Keratinocyte (primary cell): ENCODE results near the gene ARHGEF28. TPM values are rescaled to one million over a fixed set of nuclear protein-coding genes. Genes with fewer than 3 reads are reported as not detected.

Experiments
- DNase-seq: peaks from one replicate; pipeline ENCODE4 v3.0.0-alpha.2; 2011; ENCODE audit warnings: low read depth, missing footprints, low spot score
- FAIRE-seq: peaks from 2 replicates; lab custom pipeline; 2011; peaks lifted over from hg19 to GRCh38; lab: Jason Lieb, UNC
- H2AFZ ChIP-seq: 2 replicates; pipeline ENCODE4 v1.6.0; 2012; ENCODE audit warnings: low read length, control low read depth, inconsistent platforms; ENCODE audit not compliant: control insufficient read depth
- H3K27ac ChIP-seq: 2 replicates; pipeline ENCODE4 v1.5.1; 2011; ENCODE audit warnings: low read length; ENCODE audit not compliant: control insufficient read depth, insufficient read depth
- H3K27me3 ChIP-seq: 3 replicates; pipeline ENCODE4 v1.6.0; 2011; ENCODE audit warnings: low read length; ENCODE audit not compliant: control insufficient read depth, insufficient read depth; ENCODE audit errors: extremely low read depth
- H3K36me3 ChIP-seq, 2 experiments: 2 replicates in 1 of 2; 3 replicates in 1 of 2; pipeline ENCODE4 v1.5.1; 2011; ENCODE audit warnings: low read length in 2 of 2, mild to moderate bottlenecking in 1 of 2; ENCODE audit not compliant: control insufficient read depth in 2 of 2, insufficient read depth in 2 of 2; ENCODE audit errors: extremely low read depth in 1 of 2
- H3K4me1 ChIP-seq: 3 replicates; pipeline ENCODE4 v1.5.1; 2011; ENCODE audit warnings: low read length; ENCODE audit not compliant: control insufficient read depth, insufficient read depth; ENCODE audit errors: extremely low read depth
- H3K4me2 ChIP-seq: 3 replicates; pipeline ENCODE4 v1.6.0; 2011; ENCODE audit warnings: low read depth, low read length; ENCODE audit not compliant: control insufficient read depth, insufficient read depth; ENCODE audit errors: extremely low read depth
- H3K4me3 ChIP-seq, 3 experiments: fragments of 200-600 bp in 1 of 3; sonication (generic) in 1 of 3; 2 replicates in 2 of 3; 3 replicates in 1 of 3; pipeline ENCODE4 v1.5.1; 2011 to 2016; ENCODE audit warnings: low read length in 3 of 3, mild to moderate bottlenecking in 3 of 3, control low read depth in 2 of 3, inconsistent platforms in 1 of 3, low read depth in 1 of 3, mixed read lengths in 1 of 3, mixed run types in 1 of 3, moderate library complexity in 1 of 3; ENCODE audit not compliant: control insufficient read depth in 2 of 3, insufficient read depth in 2 of 3; ENCODE audit errors: extremely low read depth in 1 of 3
- H3K79me2 ChIP-seq: 2 replicates; pipeline ENCODE4 v1.6.0; 2012; ENCODE audit warnings: low read length; ENCODE audit not compliant: control insufficient read depth, insufficient read depth
- H3K9ac ChIP-seq: 3 replicates; pipeline ENCODE4 v1.6.0; 2011; ENCODE audit warnings: low read length; ENCODE audit not compliant: control insufficient read depth, insufficient read depth; ENCODE audit errors: extremely low read depth
- H3K9me1 ChIP-seq: 3 replicates; pipeline ENCODE4 v1.6.0; 2011; ENCODE audit warnings: low read length; ENCODE audit not compliant: control insufficient read depth, insufficient read depth; ENCODE audit errors: extremely low read depth
- H3K9me3 ChIP-seq: 2 replicates; pipeline ENCODE4 v1.5.1; 2012; ENCODE audit warnings: low read depth, low read length; ENCODE audit not compliant: control insufficient read depth
- H4K20me1 ChIP-seq: 3 replicates; pipeline ENCODE4 v1.6.0; 2011; ENCODE audit warnings: low read length; ENCODE audit not compliant: control insufficient read depth, insufficient read depth; ENCODE audit errors: extremely low read depth
- EZH2 ChIP-seq: IDR thresholded peaks from one replicate; pipeline ENCODE4 v1.6.1; 2012; ENCODE audit warnings: inconsistent platforms, mild to moderate bottlenecking, low read length, moderate library complexity
- dilution Hi-C: fragments of 300-500 bp; cut with MboI; formaldehyde crosslinking; loops from one replicate; pipeline ENCODE4 v1.7.0; 2020; ENCODE audit warnings: low sequenced_read_pairs; ENCODE audit not compliant: extremely low pct_ligation_motif_present
- polyA plus RNA-seq, 5 experiments: library from polyadenylated mRNA; depleted of rRNA in 3 of 5; stranded (reverse) in 3 of 5; stranded (forward) in 1 of 5; unstranded in 1 of 5; fragments of >200 nt; gene quantifications; 1 replicate in 1 of 5; 2 replicates in 3 of 5; 3 replicates in 1 of 5; pipeline versions ENCODE4 v1.2.1 to v1.2.3, GENCODE V29; 2011 to 2012; ENCODE audit warnings: missing spikeins in 2 of 5, low read depth in 1 of 5, low replicate concordance in 1 of 5
- TF ChIP-seq, protein P1 (sequence below), 3 experiments: IDR thresholded peaks in 1 of 3; conservative IDR thresholded peaks in 1 of 3; optimal IDR thresholded peaks in 1 of 3; 2 replicates in 2 of 3; 3 replicates in 1 of 3; pipeline versions ENCODE3 to v1.5.1; 2011; ENCODE audit warnings: low read length in 3 of 3, mild to moderate bottlenecking in 3 of 3, moderate library complexity in 2 of 3, control low read depth in 1 of 3, inconsistent platforms in 1 of 3; ENCODE audit not compliant: insufficient read depth in 2 of 3; ENCODE audit errors: extremely low read depth in 1 of 3

ARHGEF28 gene
- polyA plus RNA-seq, 1 donor (not counting 4 experiments of a cell fraction or from before 2014, with no cell fraction given), result 31.6 TPM

DNA sequence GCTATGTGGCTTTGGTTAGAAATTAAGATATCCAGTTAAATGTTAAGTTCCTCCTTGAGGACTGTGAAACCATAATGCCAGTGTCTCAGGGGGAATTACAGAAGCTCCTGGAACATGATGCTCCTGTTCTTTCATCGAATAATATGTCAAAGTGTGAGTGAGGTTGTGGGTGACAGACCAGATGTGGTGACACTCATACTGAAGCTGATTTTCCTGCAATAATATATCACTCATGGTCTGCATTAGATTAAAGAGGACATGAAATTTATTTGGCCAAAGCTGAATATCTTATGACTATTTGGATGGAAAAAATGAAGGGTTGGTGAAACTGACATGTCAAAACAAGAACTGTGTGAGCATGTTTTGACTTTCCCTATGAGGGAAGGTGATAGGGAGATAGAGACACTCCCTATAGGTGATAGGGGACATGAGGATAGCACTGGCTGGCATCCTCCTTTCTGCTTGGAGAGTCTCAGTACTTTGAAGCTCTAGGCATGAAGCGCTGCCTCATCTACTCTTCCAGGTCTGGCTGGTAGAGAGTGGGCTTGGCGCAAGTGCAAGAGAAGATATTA lies 173.5 kb downstream of the ARHGEF28 start:
- no peaks in the 10 kb centered on the region for H4K20me1 ChIP-seq
- H3K9me1 ChIP-seq, result no peaks in the 10 kb centered on the region
- H3K4me3 ChIP-seq, result no peak overlapping the region
- H2AFZ ChIP-seq, result no peak overlapping the region
- H3K9ac ChIP-seq, result no peak overlapping the region
- no peak for DNase-seq
- H3K27me3 ChIP-seq, result no peaks in the 10 kb centered on the region
- TF ChIP-seq, protein P1, sequence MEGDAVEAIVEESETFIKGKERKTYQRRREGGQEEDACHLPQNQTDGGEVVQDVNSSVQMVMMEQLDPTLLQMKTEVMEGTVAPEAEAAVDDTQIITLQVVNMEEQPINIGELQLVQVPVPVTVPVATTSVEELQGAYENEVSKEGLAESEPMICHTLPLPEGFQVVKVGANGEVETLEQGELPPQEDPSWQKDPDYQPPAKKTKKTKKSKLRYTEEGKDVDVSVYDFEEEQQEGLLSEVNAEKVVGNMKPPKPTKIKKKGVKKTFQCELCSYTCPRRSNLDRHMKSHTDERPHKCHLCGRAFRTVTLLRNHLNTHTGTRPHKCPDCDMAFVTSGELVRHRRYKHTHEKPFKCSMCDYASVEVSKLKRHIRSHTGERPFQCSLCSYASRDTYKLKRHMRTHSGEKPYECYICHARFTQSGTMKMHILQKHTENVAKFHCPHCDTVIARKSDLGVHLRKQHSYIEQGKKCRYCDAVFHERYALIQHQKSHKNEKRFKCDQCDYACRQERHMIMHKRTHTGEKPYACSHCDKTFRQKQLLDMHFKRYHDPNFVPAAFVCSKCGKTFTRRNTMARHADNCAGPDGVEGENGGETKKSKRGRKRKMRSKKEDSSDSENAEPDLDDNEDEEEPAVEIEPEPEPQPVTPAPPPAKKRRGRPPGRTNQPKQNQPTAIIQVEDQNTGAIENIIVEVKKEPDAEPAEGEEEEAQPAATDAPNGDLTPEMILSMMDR (optimal IDR thresholded peaks at IDR 0.05 in 1 of 3, IDR thresholded peaks at IDR 0.05 in 1 of 3, conservative IDR thresholded peaks at IDR 0.05 in 1 of 3; ENCODE audit: extremely low read depth in 1 of 3, insufficient read depth in 2 of 3, low read length in 3 of 3), result no peak
- TF ChIP-seq EZH2, result no peak
- dilution Hi-C loops, result no loop called here
- H3K36me3 ChIP-seq, result peaks cover 10 to 23% of the 10 kb centered on the region in 2 experiments
- no peaks in the 10 kb centered on the region for H3K79me2 ChIP-seq
- H3K4me1 ChIP-seq, result peaks cover 24% of the 10 kb centered on the region
- FAIRE-seq, result peak; percentile 60
- H3K9me3 ChIP-seq, result no peaks in the 10 kb centered on the region
- H3K4me2 ChIP-seq, result no peak overlapping the region
- H3K27ac ChIP-seq, result no peak overlapping the region

DNA sequence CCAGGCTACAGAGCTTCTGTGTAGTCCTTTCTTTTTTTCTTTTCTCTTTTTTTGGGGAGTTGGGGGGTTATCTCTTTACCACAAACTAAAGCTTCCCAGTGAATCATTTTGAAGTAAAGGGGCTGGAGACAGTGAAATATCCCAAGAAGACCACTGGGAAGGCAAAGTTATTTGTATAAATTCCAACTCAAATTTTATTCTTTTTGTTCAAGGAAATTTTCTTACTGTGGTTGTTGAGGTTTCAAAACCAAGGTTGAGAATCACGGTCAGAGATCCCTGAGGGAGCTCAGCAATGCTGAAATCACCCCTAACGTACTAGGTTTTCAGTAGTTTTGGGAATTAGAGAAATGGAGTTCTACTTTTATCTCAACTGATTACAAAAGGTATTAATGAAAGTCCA lies 175.7 kb downstream of the ARHGEF28 start:
- H3K4me1 ChIP-seq, result peaks cover 14% of the 10 kb centered on the region
- no peaks in the 10 kb centered on the region for H4K20me1 ChIP-seq
- TF ChIP-seq, protein P1 (optimal IDR thresholded peaks at IDR 0.05 in 1 of 3, IDR thresholded peaks at IDR 0.05 in 1 of 3, conservative IDR thresholded peaks at IDR 0.05 in 1 of 3; ENCODE audit: extremely low read depth in 1 of 3, insufficient read depth in 2 of 3, low read length in 3 of 3), result no peak
- no peak for TF ChIP-seq EZH2
- H3K4me3 ChIP-seq, result no peak overlapping the region
- no peaks in the 10 kb centered on the region for H3K9me3 ChIP-seq
- H3K79me2 ChIP-seq, result no peaks in the 10 kb centered on the region
- no peak for FAIRE-seq
- dilution Hi-C loops, result no loop called here
- no peak for DNase-seq
- H3K27ac ChIP-seq, result no peak overlapping the region
- no peaks in the 10 kb centered on the region for H3K27me3 ChIP-seq
- H3K9me1 ChIP-seq, result no peaks in the 10 kb centered on the region
- peaks cover 6 to 19% of the 10 kb centered on the region in 2 experiments for H3K36me3 ChIP-seq
- H3K4me2 ChIP-seq, result no peak overlapping the region
- H2AFZ ChIP-seq, result no peak overlapping the region
- no peak overlapping the region for H3K9ac ChIP-seq
